ENCODE data around the gene TACC3.

The TACC3 gene

GRCh38 chr4:1723131-1723801 is 1.9 kb downstream of the TACC3 start:
- H3F3A ChIP-seq (ENCODE audit: control insufficient read depth, insufficient read depth) = peaks cover 31% of the 10 kb centered on the region
- H3K9me3 ChIP-seq (ENCODE audit: control insufficient read depth, insufficient read depth, low read length) = no peaks in the 10 kb centered on the region
- H3K9me2 ChIP-seq (replicated peaks; ENCODE audit: control insufficient read depth, low read length) = no peaks in the 10 kb centered on the region
- peaks cover 38% of the 10 kb centered on the region for H4K20me1 ChIP-seq (ENCODE audit: control insufficient read depth, insufficient read depth, low read depth, low read length)
- H3K79me2 ChIP-seq (ENCODE audit: control insufficient read depth, low read length) = peaks cover 89% of the 10 kb centered on the region
- H3K4me1 ChIP-seq (ENCODE audit: control insufficient read depth, low read length) = peaks cover 59% of the 10 kb centered on the region
- TF ChIP-seq EZH2phosphoT487 (IDR thresholded peaks at IDR 0.05; ENCODE audit: borderline replicate concordance, low read length) (no peak), CTCF (IDR thresholded peaks at IDR 0.05; ENCODE audit: low read depth, low read length, poor library complexity, severe bottlenecking) (no peak)
- peak overlapping the region; percentile 95 for H3K27ac ChIP-seq (ENCODE audit: low read depth, low read length)
- H3K4me3 ChIP-seq (ENCODE audit: low read length) = peak overlapping the region; percentile 79
- peaks cover 78% of the 10 kb centered on the region for H3K36me3 ChIP-seq (ENCODE audit: control insufficient read depth, low read length)
- peak overlapping the region; percentile 88 for H3K4me2 ChIP-seq (ENCODE audit: low read length)
- no peaks in the 10 kb centered on the region for H3K27me3 ChIP-seq (ENCODE audit: control insufficient read depth, low read length)

DNA sequence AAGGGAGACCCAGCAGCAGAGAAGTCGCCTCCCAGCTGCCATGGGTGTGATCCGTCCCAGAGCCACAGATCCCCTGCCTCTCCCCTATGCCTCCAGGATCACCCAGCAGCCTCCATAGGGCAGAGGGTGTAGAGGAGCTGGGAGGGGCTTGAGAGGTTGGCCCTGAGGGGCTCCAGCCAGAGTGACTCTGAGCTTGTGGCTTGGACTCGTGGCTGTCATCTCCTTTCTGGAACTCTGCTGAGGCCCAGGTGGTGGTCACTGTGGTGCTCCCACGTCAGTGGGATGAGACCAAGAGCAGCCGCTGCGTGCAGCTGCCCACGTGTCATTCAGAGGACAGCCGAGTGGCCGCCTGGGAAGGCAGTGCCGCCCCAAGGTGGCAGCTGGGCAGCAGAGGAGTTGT is 4.2 kb downstream of the TACC3 start:
- H3K4me1 ChIP-seq (ENCODE audit: control insufficient read depth, low read length) = peaks cover 40% of the 10 kb centered on the region
- no peak overlapping the region for H3K27ac ChIP-seq (ENCODE audit: low read depth, low read length)
- peaks cover 50% of the 10 kb centered on the region for H4K20me1 ChIP-seq (ENCODE audit: control insufficient read depth, insufficient read depth, low read depth, low read length)
- peaks cover 88% of the 10 kb centered on the region for H3K36me3 ChIP-seq (ENCODE audit: control insufficient read depth, low read length)
- peaks cover 16% of the 10 kb centered on the region for H3F3A ChIP-seq (ENCODE audit: control insufficient read depth, insufficient read depth)
- TF ChIP-seq EZH2phosphoT487 (IDR thresholded peaks at IDR 0.05; ENCODE audit: borderline replicate concordance, low read length) (no peak), CTCF (IDR thresholded peaks at IDR 0.05; ENCODE audit: low read depth, low read length, poor library complexity, severe bottlenecking) (no peak)
- no peaks in the 10 kb centered on the region for H3K9me2 ChIP-seq (replicated peaks; ENCODE audit: control insufficient read depth, low read length)
- no peaks in the 10 kb centered on the region for H3K9me3 ChIP-seq (ENCODE audit: control insufficient read depth, insufficient read depth, low read length)
- H3K79me2 ChIP-seq (ENCODE audit: control insufficient read depth, low read length) = peaks cover 95% of the 10 kb centered on the region
- peak overlapping the region; percentile 4; the same call in 1 of the 2 replicates for H3K4me2 ChIP-seq (ENCODE audit: low read length)
- no peaks in the 10 kb centered on the region for H3K27me3 ChIP-seq (ENCODE audit: control insufficient read depth, low read length)
- H3K4me3 ChIP-seq (ENCODE audit: low read length) = no peak overlapping the region

GRCh38 chr4:1726146-1726934 is 5.0 kb downstream of the TACC3 start:
- peaks cover 19% of the 10 kb centered on the region for H3F3A ChIP-seq (ENCODE audit: control insufficient read depth, insufficient read depth)
- no peaks in the 10 kb centered on the region for H3K9me3 ChIP-seq (ENCODE audit: control insufficient read depth, insufficient read depth, low read length)
- no peaks in the 10 kb centered on the region for H3K27me3 ChIP-seq (ENCODE audit: control insufficient read depth, low read length)
- no peak overlapping the region for H3K4me3 ChIP-seq (ENCODE audit: low read length)
- peaks cover 40% of the 10 kb centered on the region for H3K4me1 ChIP-seq (ENCODE audit: control insufficient read depth, low read length)
- peaks cover 96% of the 10 kb centered on the region for H3K36me3 ChIP-seq (ENCODE audit: control insufficient read depth, low read length)
- H3K27ac ChIP-seq (ENCODE audit: low read depth, low read length) = no peak overlapping the region
- peaks cover 58% of the 10 kb centered on the region for H4K20me1 ChIP-seq (ENCODE audit: control insufficient read depth, insufficient read depth, low read depth, low read length)
- H3K9me2 ChIP-seq (replicated peaks; ENCODE audit: control insufficient read depth, low read length) = no peaks in the 10 kb centered on the region
- H3K4me2 ChIP-seq (ENCODE audit: low read length) = peak overlapping the region; percentile 4
- TF ChIP-seq EZH2phosphoT487 (IDR thresholded peaks at IDR 0.05; ENCODE audit: borderline replicate concordance, low read length) = no peak
- peak; percentile 98 for TF ChIP-seq CTCF (IDR thresholded peaks at IDR 0.05; ENCODE audit: low read depth, low read length, poor library complexity, severe bottlenecking)
- peaks cover 99% of the 10 kb centered on the region for H3K79me2 ChIP-seq (ENCODE audit: control insufficient read depth, low read length)
